HG02588 (cell line): Measurements from ENCODE around the gene FRYL.
A peak's percentile ranks its signal among the peaks of the same experiment; 100 is the strongest.

ENCODE experiments used
- ATAC-seq: cut with Tn5 transposase; IDR thresholded peaks from one replicate; pipeline ENCODE4 v1.9.1; 2021; ENCODE audit warnings: mild to moderate bottlenecking, moderate library complexity; ENCODE audit not compliant: unreplicated experiment

FRYL gene

DNA sequence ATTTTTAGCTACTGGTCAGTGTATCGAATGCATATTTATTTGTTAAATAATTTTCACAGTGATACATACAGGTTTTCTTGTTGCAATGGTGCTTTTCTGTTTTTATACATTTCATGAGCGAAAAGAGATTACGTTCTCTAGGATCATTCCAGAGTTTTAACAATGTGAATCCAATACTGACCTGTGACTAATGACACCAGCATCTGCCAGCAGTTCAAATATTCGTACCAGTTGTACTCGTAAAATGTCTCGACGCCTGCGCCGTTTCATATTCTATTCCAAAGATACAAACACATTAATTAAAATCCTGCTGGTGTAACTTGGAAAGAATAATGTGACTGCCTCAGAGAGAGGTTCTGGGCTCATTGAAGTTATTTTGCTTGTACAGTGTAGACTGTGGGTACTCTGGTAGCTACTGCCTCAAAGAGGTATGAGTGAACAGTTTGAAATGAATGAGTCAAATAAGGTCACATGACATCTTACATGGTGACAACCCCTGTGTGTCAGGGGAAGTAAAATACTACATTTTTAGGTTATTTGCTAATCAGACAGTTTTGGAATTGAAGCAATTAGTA is 209.3 kb downstream of the FRYL start:
- ATAC-seq: no peak

DNA sequence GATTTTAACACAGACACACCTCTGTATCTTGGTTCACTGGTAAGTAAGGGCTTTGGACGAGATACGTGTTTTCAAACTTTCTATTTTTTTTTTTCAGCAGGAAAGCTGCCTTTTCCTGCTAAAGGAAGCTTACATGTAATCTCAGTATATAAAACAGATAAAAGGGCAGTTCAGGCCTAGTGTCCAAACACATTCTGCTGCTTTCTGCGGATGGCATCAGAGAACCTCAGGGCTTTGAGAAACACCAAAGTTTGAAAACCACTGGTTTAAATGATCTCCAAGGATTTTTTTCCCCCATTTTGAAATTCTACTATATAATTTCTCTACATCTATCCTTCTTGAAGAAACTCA is 214.1 kb downstream of the FRYL start:
- ATAC-seq: no peak

DNA sequence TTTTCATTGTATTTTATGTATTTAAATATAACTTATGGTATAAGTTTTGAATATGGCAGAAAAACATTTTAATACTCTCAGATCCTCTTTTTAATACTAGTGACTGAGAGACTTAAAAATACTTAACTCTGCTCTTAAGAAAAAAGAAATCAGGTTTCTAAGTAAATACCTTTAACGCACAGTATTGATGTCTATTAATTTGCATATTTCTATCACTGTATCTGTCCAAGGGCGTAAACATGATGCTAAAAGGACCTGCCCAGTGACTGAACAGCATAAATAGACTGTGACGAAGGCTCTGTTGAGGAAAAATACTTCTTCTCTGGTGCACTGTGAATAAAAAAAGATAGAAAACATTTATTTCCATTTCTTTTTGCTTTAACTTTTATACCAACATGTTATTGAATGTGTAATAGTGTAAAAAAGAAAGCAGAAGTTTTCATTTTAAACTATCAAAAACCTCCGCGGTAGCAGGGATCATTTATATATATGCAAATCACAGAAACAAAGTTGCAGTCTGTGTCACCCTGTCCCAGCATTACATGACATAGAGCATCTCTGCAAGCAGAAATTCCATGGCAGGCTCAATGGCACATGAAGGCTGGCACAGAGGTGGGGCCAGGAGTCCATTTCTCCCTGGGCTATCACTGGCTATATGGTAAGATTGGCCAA is 214.6 kb downstream of the FRYL start:
- no peak for ATAC-seq

DNA sequence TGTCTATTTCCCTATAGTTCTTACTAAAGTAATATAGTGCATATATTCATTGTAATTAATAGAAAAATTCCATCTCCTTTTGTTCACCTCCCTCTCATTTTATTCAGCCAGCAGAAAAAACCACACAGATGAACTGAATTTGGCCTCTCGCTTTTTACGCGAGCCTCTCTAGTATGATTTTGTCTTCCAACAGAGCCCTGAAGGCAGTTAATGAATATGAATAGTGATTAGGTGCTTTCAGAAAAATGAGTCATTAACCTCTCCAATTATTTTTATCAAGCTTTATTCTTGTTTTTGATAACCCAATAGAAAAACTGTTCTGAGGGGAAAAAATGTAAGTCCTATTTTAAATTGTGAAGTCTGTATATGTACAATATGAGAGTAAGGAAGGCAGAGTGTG is 215.9 kb downstream of the FRYL start:
- ATAC-seq: no peak

DNA sequence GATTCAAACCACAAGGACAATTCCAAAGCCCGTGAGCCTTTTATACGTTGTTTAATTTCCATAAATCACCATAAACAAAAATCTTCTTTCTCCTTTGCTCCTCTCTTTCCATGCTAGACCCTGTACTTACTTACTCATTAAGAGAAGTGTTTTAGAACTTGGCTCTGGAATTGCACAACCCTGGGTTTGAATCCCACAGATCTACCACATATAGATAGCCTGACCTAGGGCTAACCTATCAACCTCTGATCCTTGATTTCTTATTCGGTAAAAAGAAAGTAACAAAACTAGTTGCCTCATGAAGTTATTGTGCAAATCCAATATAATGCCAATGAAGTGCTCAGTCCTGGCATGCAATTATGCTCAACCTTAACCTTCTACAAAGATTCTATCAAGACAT is 221.3 kb downstream of the FRYL start:
- no peak for ATAC-seq

DNA sequence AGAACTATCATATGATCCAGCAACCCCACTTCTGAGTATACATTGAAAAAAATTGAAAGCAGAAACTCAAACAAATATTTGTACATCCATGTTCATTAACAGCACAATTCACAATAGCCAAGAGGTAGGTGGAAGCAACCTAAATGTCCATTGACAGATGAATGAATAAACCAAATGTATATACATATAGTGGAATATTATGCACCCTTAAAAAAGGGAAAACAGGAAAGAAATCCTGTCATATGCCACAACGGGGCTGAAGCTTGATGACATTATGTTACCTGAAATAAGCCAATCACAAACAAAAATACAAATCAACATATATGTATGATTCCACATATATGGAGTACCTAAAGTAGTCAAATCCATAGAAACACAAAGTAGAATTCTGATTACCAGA is 222.1 kb downstream of the FRYL start:
- ATAC-seq: no peak

DNA sequence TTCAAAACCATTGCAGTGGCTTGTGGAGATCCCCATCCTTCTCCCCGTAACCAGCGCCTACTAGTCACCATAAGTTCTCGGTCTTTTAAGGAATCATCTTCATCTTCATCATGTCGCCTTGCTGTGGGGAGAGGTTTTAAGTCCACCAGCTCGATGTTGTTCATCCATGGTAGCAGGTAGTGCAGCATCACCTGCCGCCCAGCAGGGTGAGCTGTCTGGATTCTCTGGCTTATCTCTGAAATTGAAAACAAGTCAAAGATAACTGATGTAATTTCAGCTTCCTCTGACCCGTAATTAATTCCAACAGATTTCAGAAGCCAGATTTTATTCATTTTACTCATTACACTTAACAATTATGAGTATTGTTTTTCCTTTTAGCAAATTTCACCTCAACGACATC is 222.6 kb downstream of the FRYL start:
- no peak for ATAC-seq

DNA sequence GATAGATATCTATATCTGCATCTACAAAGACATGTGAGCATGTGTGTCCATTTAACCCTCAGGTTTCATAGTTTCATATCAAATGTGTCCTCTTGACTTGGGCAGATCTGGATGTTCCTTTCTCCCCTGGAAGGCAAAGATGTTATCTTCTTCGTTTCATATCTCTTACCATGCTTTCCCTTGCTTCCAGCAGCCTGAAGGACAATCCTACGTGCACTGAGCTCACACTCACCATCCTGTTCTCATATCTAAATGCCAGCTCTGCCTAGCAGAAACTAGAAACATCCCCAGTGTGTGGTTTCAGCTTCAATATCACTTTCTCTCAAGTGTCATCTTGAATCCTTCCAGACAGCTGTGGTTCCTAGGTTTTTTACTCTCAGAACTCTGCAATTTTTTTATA is 223.8 kb downstream of the FRYL start:
- no peak for ATAC-seq

DNA sequence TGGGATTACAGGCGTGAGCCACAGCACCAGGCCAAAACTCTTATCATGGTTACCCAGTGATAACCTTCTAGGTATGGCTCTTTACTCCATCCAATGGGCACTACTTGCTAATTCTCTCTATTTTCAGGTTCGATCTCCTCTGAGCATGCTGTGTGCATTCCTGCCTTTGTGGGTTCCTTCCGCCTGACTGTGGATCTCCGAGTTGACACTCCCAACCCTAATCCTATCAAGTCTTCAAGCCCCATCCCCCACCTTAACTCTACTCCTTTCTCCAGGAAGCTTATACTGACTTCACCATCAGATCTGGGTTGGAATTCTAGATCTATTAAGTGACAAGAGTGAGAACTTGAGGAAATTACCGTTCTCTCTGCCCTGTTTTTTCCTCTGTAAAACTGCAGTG is 225.5 kb downstream of the FRYL start:
- ATAC-seq: no peak

DNA sequence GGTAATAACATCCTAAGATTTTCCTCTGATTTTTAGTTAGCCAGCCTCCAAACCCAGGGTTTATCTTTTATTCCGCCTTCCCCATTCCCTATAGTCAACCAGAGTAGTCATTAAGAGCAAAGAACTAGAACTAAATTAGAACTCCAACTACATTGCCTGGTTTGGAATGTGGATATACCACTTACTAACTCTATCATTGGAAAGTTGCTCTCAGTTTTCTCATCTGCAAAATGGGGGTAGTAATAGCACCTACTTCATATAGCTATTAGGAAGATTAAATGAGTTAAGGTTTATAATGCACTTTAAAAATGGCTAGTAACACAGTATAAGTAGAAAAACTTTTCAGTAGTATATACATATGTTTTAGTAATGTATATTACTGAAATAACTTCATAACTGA is 226.4 kb downstream of the FRYL start:
- ATAC-seq: no peak

DNA sequence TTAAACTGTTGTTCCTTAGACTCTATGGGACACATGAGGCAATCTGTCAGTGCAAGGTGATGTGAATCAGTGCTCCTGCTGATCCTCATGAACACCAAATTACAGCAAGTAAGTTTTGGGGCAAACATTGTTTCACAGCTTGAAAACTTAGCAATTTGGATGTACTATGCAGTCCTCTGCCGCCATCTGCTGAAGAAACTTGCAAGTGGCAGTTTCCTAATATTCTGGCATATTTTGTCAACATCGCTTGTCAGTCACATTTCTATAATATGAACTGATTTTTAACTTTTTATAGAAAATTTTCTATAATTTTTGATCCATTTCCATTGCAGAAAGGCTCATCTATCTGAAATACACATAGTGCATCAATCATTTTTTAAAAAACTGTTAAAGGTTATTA is 233.7 kb downstream of the FRYL start:
- ATAC-seq: no peak

DNA sequence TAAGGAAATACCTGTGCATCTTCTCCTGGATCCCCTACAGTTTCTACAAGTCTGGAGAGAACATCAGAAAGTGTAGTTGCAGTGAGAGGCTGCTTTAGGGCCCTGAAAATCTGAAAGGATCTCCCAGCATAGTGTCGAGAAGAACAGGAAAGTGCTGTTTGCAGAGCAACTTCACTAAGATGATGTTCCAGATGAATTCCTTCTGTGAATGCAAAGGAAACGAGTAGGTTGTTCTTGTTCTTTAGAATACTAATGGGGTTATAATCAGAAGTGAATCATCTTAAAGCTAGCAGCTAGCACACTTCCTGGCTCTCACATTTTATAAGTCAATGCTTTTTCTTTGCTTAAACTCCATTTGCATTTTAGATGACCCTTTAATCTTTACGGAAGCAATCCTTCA is 236.3 kb downstream of the FRYL start:
- ATAC-seq: no peak

DNA sequence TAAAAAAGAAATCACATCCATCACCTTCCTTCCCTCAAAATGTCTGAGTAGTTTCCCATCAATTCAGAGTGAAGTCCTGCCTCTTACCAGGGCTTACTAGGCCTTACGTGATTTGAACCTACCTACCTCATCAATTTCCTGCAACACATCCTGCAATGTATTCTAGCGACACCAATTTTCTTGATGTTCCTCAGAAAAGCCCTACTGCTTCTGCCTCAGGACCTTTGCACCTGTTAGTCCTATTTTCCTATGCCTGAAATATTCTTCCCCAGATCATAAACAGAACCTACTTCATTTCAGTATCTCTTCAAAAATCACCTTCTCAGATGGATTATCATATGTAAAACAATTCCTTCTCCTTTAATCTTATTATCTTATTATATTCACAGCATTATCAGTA is 237.2 kb downstream of the FRYL start:
- ATAC-seq: no peak

DNA sequence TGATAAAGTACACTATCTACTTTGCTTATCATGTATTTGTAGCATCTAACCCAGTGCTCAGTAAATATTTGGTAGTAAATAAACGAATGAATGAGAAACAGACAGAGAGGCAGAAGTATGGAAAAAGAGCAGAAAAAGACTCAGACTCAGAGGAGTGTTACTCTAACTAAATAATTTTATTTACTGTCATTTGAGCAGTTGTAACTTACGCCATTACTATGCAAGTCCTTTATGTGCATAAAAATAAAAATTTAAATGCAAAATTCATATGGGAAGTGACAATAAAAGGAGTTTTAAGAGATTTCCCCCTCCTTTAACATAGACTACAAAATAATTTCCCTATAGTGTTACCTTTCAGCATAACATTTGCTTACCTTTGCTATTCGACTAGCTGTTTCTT is 240.5 kb downstream of the FRYL start:
- no peak for ATAC-seq

DNA sequence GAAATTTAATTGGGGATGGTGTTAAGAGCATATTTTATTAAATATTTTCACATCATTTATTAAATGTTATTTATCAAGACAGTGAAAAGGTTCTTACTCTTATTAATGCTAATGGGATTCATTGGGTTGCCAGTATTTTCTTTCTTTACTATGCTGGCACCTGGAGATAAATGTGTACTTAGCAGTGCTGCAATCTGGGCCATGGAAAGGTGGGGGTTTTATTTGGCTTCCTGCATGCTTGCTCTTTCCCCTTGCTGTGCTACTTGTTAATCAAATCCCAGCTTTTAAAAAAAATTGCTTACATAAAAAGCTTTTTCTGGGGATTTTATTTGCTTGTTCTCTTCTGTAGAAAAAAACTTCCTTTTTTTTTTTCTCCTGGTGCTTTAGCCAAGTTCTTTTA is 241.7 kb downstream of the FRYL start:
- no peak for ATAC-seq

DNA sequence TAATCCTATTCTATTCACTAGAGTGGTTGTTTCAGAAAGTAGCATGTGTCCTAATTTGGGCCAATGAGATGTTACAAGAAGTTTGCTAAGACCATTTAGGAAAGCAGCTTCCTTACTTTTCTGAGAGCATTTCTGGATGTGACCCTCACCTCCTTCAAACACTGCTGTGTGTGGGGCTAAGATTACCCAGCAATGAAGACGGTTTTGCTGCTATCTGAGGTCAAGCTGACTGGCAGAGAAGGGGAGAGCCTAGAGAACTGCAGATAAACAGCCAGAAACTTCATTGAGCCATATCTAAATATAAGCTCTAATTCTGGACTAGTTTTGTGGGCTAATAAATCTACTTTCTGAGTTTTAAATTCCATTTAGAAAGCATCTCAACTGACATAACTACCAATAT is 253.7 kb downstream of the FRYL start:
- no peak for ATAC-seq

DNA sequence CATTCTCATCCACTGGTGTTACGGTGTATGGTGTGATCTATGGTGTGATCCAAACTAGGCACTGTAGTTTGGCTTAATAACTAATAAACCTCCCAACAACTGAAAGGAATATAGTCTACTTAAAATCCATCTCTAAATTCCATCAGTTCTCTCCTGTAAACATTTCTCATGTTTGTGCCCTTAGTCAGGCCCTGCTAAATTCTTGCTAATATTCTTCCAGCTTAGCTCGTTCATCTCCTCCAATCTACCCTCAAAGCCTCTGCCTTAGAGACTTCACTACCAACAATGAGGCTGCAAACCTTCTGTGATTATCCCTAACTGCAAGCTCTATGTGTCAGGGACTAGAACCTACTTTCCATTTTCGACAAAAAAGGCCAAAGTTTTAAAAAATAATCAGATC is 261.9 kb downstream of the FRYL start:
- no peak for ATAC-seq

DNA sequence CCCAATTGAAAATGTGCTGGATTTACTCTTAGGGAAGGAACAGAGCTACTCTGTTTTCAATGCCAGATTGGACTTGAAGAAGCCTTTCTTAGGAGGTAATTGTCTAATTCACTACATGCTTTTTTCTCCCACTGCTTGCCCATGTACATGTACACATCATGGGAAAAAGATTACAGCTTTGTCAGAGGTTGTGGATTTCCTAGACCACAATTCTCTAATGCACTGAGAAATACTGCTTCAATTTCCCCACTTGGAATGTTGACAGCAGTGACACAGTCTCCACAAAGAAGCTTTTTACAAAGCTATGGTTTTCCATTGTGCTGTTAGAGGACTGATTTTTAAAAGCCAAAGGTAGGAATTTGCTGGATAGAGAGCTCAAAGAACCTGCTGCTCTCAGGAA is 270.5 kb downstream of the FRYL start:
- no peak for ATAC-seq

DNA sequence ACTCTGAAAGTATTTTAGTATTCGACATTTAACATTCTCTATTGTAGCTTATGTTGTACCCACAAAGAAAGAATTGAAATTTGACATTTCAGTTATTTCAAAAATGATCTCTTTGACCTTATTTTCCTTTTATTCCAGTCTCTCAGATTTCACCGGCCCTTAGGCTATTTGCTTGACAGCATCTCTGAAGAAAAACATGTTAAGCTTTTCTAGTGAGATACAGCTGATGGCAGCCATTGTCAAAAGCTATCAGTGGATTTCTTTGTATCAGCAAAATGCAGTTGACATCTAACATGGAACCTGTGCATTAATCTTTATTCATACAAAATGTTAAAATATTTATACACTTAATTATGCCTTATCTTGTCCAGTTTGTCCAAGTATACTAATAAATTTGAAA is 273.4 kb downstream of the FRYL start:
- ATAC-seq: no peak

DNA sequence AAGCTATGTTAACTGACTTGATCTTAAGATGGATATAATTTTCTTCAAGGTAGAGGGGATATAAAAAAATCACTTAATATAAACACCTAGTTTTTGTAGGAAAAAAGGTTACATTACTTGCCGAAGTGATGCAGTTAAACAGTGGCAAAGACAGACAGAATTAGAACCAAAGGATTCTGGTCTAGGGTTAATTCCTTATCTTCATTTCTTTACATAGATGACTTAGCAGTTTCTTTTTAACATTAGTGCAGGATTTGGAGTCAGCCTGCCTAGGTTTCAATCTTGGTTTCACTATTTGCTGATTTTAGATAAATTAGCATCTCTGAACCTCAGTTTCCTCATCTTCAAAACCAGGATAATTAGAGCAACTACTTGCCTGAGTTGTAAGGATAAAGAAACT is 275.7 kb downstream of the FRYL start:
- ATAC-seq: no peak

DNA sequence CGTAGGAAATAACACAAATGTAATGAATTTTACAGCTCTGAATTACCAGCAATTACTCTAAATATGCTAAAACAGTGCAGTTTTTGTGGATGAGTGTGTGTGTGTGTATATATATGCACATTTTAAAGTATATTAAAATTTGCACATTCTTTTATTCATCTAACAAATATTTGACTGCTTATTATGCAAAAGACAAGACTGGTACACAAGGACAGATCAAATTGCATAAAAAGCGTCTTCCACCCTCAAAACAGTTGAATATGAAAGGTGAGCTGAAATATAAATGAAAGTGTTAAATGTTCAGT is 276.1 kb downstream of the FRYL start:
- ATAC-seq: no peak

DNA sequence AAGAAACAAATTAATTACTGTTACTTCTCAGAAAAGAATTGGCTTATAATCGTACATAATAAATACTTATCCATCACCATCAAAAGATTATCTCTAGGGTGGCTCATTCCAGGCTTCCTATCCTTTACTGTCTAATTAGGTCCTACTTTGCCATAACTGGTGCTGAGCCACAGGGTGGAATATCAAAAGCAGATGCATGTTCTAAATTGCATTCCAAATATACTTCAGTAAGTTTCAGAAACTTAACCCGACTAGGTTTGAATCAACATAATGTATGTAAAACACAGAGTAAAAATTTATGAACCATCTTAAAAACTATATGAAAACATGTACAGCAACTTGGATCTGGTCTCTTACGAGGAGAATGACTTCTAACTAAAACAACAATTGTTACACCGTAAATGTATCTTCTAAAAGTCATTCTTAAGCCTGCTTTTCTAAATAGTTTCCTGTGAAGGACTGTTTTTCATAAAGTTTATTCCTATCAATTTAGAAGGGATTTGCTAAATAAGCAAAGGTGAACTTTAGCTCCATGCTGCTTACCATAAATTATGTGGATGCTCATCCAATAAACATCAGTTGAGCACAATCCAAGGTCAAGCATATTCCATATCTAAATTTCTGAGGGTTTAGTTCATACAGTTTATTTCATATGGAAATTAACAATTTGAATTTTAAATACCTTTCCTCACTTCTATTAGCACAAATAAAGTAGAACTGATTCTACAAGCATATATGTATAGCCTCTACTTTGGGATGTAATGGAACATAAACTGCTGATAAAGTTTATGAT is 276.6 kb downstream of the FRYL start:
- no peak for ATAC-seq

DNA sequence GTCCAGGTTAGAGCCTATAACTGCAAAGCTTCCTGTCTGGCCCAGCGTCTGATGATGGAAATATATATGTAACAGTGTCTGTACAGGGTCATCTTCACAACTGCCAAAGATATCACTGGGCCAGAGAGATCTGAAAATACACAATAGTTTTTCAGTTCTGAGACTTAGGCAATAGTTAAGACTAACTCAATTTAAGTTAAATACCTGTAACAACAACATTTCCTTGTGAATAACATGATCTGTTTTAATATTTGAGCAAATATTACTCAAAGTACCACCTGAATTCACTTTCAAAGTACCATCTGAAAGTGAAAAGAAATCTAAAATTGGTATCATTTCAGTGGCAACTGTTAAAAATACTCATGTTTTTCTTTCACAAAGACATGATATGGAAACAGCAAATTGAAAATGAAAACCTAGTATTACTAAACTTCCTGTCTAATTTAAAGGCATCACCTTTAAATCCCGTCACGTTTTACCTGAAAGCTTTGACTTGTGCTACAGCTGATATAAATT is 280.5 kb downstream of the FRYL start:
- ATAC-seq: peak; percentile 78
